Gastrocnemius medialis (tissue), 4 donors: ENCODE results near the gene MYCBP. TPM values are rescaled to one million over a fixed set of nuclear protein-coding genes. Genes with fewer than 3 reads are reported as not detected.
"Not testable (repeated sequence)": the region's sequence is repeated elsewhere in the genome, so short reads cannot be mapped to it uniquely, and the experiment has no call there.

ENCODE experiments used
- ATAC-seq, 2 donors: fragments of 150-250 bp; one replicate each; pipeline ENCODE4 v1.9.1; 2016
- DNase-seq, 2 donors: peaks; one replicate each; pipeline ENCODE4 v3.0.0-alpha.2; 2019
- H3K27ac ChIP-seq, 4 donors: fragments of 200-600 bp; sonication (generic); 1 replicate in 1 of 4; 2 replicates in 3 of 4; pipeline ENCODE4 v1.5.1; 2016 to 2018; ENCODE audit warnings: mild to moderate bottlenecking in 2 of 4, moderate library complexity in 1 of 4
- H3K27me3 ChIP-seq, 3 donors: fragments of 200-600 bp; sonication (generic) in 2 of 3; 1 replicate in 1 of 3; 2 replicates in 2 of 3; pipeline versions ENCODE4 v1.5.1 to v1.6.0; 2016 to 2019; ENCODE audit warnings: mild to moderate bottlenecking in 1 of 3, moderate library complexity in 1 of 3
- H3K36me3 ChIP-seq, 2 donors: fragments of 200-600 bp; sonication (generic) in 1 of 2; one replicate each; pipeline ENCODE4 v1.5.1; 2017 to 2018
- H3K4me1 ChIP-seq, 2 donors: fragments of 200-600 bp; sonication (generic) in 1 of 2; one replicate each; pipeline ENCODE4 v1.5.1; 2016 to 2017; ENCODE audit warnings: mild to moderate bottlenecking in 2 of 2
- H3K4me3 ChIP-seq, 4 donors: fragments of 200-600 bp; sonication (generic) in 3 of 4; 1 replicate in 1 of 4; 2 replicates in 3 of 4; pipeline ENCODE4 v1.5.1; 2016 to 2019; ENCODE audit warnings: mild to moderate bottlenecking in 2 of 4
- H3K9me3 ChIP-seq, 3 donors: fragments of 200-600 bp; sonication (generic) in 2 of 3; 1 replicate in 1 of 3; 2 replicates in 2 of 3; pipeline ENCODE4 v1.5.1; 2016 to 2019
- POLR2A ChIP-seq, 2 donors: fragments of 450-650 bp; IDR thresholded peaks; one replicate each; pipeline ENCODE4 v1.6.1; 2017; ENCODE audit warnings: antibody characterized with exemption in 2 of 2, mild to moderate bottlenecking in 2 of 2, moderate library complexity in 2 of 2
- in situ Hi-C, 4 donors: fragments of 200-750 bp; cut with MboI; loops; one replicate each; pipeline versions ENCODE4 v1.15.0 to v1.8.0; 2017; ENCODE audit warnings: low sequenced_read_pairs in 4 of 4
- intact Hi-C: fragments of 100-400 bp; cut with DNase I; formaldehyde crosslinking; loops from one replicate; pipeline ENCODE4 v1.15.1; 2023; ENCODE audit warnings: low total_unique reads
- total RNA-seq, 4 donors: library from RNA; depleted of rRNA; stranded (reverse); fragments of >200 nt; gene quantifications; one replicate each; pipeline versions ENCODE4 v1.1.0 to v1.2.3, GENCODE V29; 2016
- TF ChIP-seq, protein P1 (sequence below), 5 experiments: fragments of 450-650 bp in 3 of 5; fragments of 200-600 bp in 2 of 5; sonication (generic) in 2 of 5; IDR thresholded peaks in 4 of 5; conservative IDR thresholded peaks in 1 of 5; 1 replicate in 4 of 5; 2 replicates in 1 of 5; pipeline ENCODE4 v1.5.1; 2016 to 2019; ENCODE audit warnings: antibody characterized with exemption in 5 of 5, mild to moderate bottlenecking in 3 of 5, moderate library complexity in 3 of 5

MYCBP gene
- total RNA-seq, 4 donors from 2014 or later = 9.8 to 22.3 (median 13.5) TPM

DNA sequence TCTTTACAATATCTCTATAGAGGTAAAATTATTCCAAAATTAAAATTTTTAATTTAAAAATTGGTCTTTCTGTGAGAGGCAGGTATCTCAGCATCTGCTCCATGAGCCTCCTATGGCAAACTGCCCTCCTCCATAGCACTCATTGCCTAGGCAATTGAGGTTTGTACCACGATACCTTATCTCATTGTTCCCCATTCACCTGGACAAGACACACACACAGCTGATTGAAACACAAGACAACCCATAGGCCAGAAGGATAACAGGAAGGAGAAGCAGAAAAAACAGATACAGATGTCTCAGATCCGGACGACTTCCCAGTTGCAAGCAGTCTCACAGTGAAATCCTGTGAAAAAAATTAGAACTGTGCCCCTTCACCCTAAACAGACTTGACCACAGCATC is 44.2 kb upstream of the MYCBP start:
- intact Hi-C loops (no loop called here), in situ Hi-C loops (no loop called here)
- Histone ChIP-seq H3K4me1 (no peaks in the 10 kb centered on the region), H3K27me3 (no peaks in the 10 kb centered on the region), H3K36me3 (no peaks in the 10 kb centered on the region), H3K4me3 (no peak overlapping the region), H3K9me3 (no peaks in the 10 kb centered on the region), H3K27ac (no peak overlapping the region)
- DNase-seq = no peak
- no peak for ATAC-seq
- TF ChIP-seq, protein P1, sequence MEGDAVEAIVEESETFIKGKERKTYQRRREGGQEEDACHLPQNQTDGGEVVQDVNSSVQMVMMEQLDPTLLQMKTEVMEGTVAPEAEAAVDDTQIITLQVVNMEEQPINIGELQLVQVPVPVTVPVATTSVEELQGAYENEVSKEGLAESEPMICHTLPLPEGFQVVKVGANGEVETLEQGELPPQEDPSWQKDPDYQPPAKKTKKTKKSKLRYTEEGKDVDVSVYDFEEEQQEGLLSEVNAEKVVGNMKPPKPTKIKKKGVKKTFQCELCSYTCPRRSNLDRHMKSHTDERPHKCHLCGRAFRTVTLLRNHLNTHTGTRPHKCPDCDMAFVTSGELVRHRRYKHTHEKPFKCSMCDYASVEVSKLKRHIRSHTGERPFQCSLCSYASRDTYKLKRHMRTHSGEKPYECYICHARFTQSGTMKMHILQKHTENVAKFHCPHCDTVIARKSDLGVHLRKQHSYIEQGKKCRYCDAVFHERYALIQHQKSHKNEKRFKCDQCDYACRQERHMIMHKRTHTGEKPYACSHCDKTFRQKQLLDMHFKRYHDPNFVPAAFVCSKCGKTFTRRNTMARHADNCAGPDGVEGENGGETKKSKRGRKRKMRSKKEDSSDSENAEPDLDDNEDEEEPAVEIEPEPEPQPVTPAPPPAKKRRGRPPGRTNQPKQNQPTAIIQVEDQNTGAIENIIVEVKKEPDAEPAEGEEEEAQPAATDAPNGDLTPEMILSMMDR (IDR thresholded peaks at IDR 0.05 in 4 of 5, conservative IDR thresholded peaks at IDR 0.05 in 1 of 5) = no peak
- TF ChIP-seq POLR2A (IDR thresholded peaks at IDR 0.05) = no peak

DNA sequence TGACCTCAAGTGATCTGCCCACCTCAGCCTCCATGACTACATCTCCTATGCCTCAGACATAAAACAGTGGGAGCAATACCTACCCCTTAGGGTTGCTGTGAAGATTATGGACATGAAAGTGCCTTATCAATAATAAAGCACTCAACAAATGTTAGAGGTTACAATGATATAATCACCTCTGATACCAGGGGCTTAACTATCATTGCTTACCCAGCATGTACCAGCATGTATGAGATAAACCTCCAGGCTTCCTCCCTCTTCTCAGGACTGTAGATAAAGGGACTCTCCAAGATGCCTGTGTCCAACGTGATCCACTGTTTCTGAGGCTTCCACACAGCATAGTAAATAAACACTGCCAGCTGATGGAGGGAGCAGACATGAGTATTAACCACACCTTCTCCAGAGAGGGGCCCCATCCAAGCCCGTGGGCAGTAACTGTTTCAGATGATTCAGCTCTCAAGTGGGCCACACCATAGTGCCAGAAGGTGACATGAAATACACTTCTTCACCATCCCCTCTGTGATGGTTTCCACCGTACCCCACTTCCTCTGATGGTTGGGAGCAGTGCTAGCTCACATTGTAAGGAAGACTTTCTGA is 42.3 kb upstream of the MYCBP start:
- no peaks in the 10 kb centered on the region for H3K9me3 ChIP-seq
- ATAC-seq = no peak
- no peaks in the 10 kb centered on the region for H3K27me3 ChIP-seq
- in situ Hi-C loops = no loop called here
- intact Hi-C loops = no loop called here
- no peak overlapping the region for H3K27ac ChIP-seq
- no peak for DNase-seq
- H3K36me3 ChIP-seq = no peaks in the 10 kb centered on the region
- no peak for TF ChIP-seq POLR2A (IDR thresholded peaks at IDR 0.05)
- H3K4me1 ChIP-seq = no peaks in the 10 kb centered on the region
- no peak overlapping the region for H3K4me3 ChIP-seq

GRCh38 chr1:38914908-38915307 is 41.8 kb upstream of the MYCBP start:
- H3K4me3 ChIP-seq, H3K36me3 ChIP-seq, H3K9me3 ChIP-seq, in situ Hi-C loops, H3K4me1 ChIP-seq, H3K27me3 ChIP-seq, intact Hi-C loops, H3K27ac ChIP-seq, DNase-seq, ATAC-seq: not testable (repeated sequence)

- no peak for ATAC-seq
- DNase-seq = no peak
- Histone ChIP-seq H3K36me3 (no peaks in the 10 kb centered on the region), H3K4me1 (no peaks in the 10 kb centered on the region), H3K27ac (no peak overlapping the region), H3K27me3 (no peaks in the 10 kb centered on the region), H3K9me3 (peaks cover 0 to 5% (median 0%) of the 10 kb centered on the region in 3 donors), H3K4me3 (no peak overlapping the region)
- no peak for TF ChIP-seq POLR2A (IDR thresholded peaks at IDR 0.05)
- TF ChIP-seq, protein P1 (IDR thresholded peaks at IDR 0.05 in 4 of 5, conservative IDR thresholded peaks at IDR 0.05 in 1 of 5) = no peak
- in situ Hi-C loops (no loop called here), intact Hi-C loops (no loop called here)
These were observed 35.7 kb upstream of the MYCBP start for GRCh38 chr1:38908821-38909220.

DNA sequence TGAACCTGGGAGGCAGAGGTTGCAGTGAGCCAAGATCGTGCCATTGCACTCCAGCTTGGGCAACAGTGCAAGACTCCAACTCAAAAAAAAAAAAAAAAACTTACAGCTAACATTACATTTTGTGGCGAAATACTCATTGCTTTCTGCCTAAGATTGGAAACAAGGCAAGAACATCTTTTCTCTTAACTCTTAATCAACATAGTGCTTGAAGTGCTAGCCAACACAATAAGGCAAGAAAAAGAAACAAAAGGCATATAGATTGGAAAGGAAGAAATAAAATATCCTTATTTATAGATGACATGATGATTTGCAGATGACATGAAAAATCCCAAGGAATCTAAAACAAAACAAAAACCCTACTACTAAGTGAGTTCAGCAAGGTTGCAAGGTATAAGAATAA is 32.8 kb upstream of the MYCBP start:
- no peak for DNase-seq
- TF ChIP-seq POLR2A (IDR thresholded peaks at IDR 0.05) = no peak
- TF ChIP-seq, protein P1 (IDR thresholded peaks at IDR 0.05 in 4 of 5, conservative IDR thresholded peaks at IDR 0.05 in 1 of 5) = no peak
- Histone ChIP-seq H3K4me3 (no peak overlapping the region), H3K27me3 (no peaks in the 10 kb centered on the region), H3K4me1 (no peaks in the 10 kb centered on the region), H3K9me3 (peaks cover 0 to 5% (median 0%) of the 10 kb centered on the region in 3 donors), H3K36me3 (no peaks in the 10 kb centered on the region), H3K27ac (no peak overlapping the region)
- ATAC-seq = no peak
- in situ Hi-C loops (no loop called here), intact Hi-C loops (no loop called here)

DNA sequence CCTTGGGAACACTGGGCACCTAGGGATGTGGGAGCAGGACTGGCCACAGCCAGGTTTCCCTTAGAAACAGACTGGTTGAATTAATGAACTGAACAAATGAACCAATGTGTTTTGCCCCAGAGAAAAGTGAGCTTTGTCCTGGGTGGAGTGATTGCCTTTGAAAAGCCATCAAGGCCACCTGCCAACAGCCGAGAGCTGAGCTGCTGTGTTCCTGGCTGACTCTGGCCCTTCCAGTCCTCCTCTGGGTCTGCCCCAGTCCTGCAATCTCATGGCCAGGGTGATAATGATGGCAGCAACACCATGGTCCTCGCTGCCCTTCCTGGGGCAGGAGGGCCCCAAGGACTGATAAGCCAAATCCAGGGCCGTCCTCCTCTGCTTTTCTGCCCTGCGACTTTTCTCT is 26.4 kb upstream of the MYCBP start:
- ATAC-seq (no peak), DNase-seq (no peak)
- Histone ChIP-seq H3K4me1 (no peaks in the 10 kb centered on the region), H3K27ac (no peak overlapping the region), H3K36me3 (no peaks in the 10 kb centered on the region), H3K9me3 (no peaks in the 10 kb centered on the region), H3K4me3 (no peak overlapping the region), H3K27me3 (no peaks in the 10 kb centered on the region)
- in situ Hi-C loops = no loop called here
- intact Hi-C loops = no loop called here
- TF ChIP-seq POLR2A (IDR thresholded peaks at IDR 0.05) = no peak
- TF ChIP-seq, protein P1 (IDR thresholded peaks at IDR 0.05 in 4 of 5, conservative IDR thresholded peaks at IDR 0.05 in 1 of 5) = no peak
